ENCODE results near the gene DNASE1.
A peak's percentile ranks its signal among the peaks of the same experiment; 100 is the strongest.

Gene DNASE1

GRCh38 chr16:3677994-3678393 is 23.5 kb downstream of the DNASE1 start:
- in situ Hi-C loops (cut with HindIII; ENCODE audit: low sequenced_read_pairs), result loop anchor here (5.0 kb wide), 1 partner anchor 71 kb away; no protein-coding TSS in a partner anchor
- no peak for DNase-seq (ENCODE audit: low read depth)
- no peak for TF ChIP-seq CTCF (IDR thresholded peaks at IDR 0.05; ENCODE audit: low read depth, low read length, missing control alignments)
- H3K4me3 ChIP-seq (ENCODE audit: low read depth, low read length), result no peak overlapping the region

GRCh38 chr16:3681206-3681605 is 26.7 kb downstream of the DNASE1 start:
- in situ Hi-C loops (cut with HindIII; ENCODE audit: low sequenced_read_pairs), result no loop called here
- no peak for TF ChIP-seq CTCF (IDR thresholded peaks at IDR 0.05; ENCODE audit: low read depth, low read length, missing control alignments)
- H3K4me3 ChIP-seq (ENCODE audit: low read depth, low read length), result no peak overlapping the region
- DNase-seq (ENCODE audit: low read depth), result no peak

GRCh38 chr16:3687021-3687420 is 32.5 kb downstream of the DNASE1 start:
- TF ChIP-seq CTCF (IDR thresholded peaks at IDR 0.05; ENCODE audit: low read depth, low read length, missing control alignments), result no peak
- no peak for DNase-seq (ENCODE audit: low read depth)
- in situ Hi-C loops (cut with HindIII; ENCODE audit: low sequenced_read_pairs), result no loop called here
- H3K4me3 ChIP-seq (ENCODE audit: low read depth, low read length), result no peak overlapping the region

- no peak for DNase-seq (ENCODE audit: low read depth)
- in situ Hi-C loops (cut with HindIII; ENCODE audit: low sequenced_read_pairs), result no loop called here
- TF ChIP-seq CTCF (IDR thresholded peaks at IDR 0.05; ENCODE audit: low read depth, low read length, missing control alignments), result no peak
- no peak overlapping the region for H3K4me3 ChIP-seq (ENCODE audit: low read depth, low read length)
Observed at GRCh38 chr16:3687792-3688191, 33.3 kb downstream of the DNASE1 start.

GRCh38 chr16:3689731-3690130 is 35.2 kb downstream of the DNASE1 start:
- no peak overlapping the region for H3K4me3 ChIP-seq (ENCODE audit: low read depth, low read length)
- TF ChIP-seq CTCF (IDR thresholded peaks at IDR 0.05; ENCODE audit: low read depth, low read length, missing control alignments), result no peak
- in situ Hi-C loops (cut with HindIII; ENCODE audit: low sequenced_read_pairs), result no loop called here
- no peak for DNase-seq (ENCODE audit: low read depth)

GRCh38 chr16:3690470-3690928 is 36.0 kb downstream of the DNASE1 start:
- no peak overlapping the region for H3K4me3 ChIP-seq (ENCODE audit: low read depth, low read length)
- in situ Hi-C loops (cut with HindIII; ENCODE audit: low sequenced_read_pairs), result no loop called here
- peak; percentile 80 for DNase-seq (ENCODE audit: low read depth)
- TF ChIP-seq CTCF (IDR thresholded peaks at IDR 0.05; ENCODE audit: low read depth, low read length, missing control alignments), result peak; percentile 93
